GM23248 (cell line): ENCODE measurements around the gene JPT2. TPM values are rescaled to one million over a fixed set of nuclear protein-coding genes. Genes with fewer than 3 reads are reported as not detected.

Source experiments
- DNase-seq: peaks from one replicate; pipeline ENCODE4 v3.0.0-alpha.2; 2015
- H2AFZ ChIP-seq: fragments of 200-600 bp; sonication (generic); 2 replicates; pipeline ENCODE4 v1.6.1; 2016; ENCODE audit warnings: antibody characterized with exemption
- H3F3A ChIP-seq: fragments of 200-600 bp; sonication (generic); 2 replicates; pipeline ENCODE4 v1.6.1; 2016; ENCODE audit warnings: mild to moderate bottlenecking, antibody characterized with exemption, mixed run types; ENCODE audit not compliant: insufficient read depth
- H3K27ac ChIP-seq: fragments of 200-600 bp; sonication (generic); 2 replicates; pipeline ENCODE4 v1.5.1; 2016; ENCODE audit warnings: mild to moderate bottlenecking
- H3K27me3 ChIP-seq: fragments of 200-600 bp; sonication (generic); replicated peaks from 2 replicates; pipeline ENCODE4 v1.6.1; 2016; ENCODE audit warnings: mild to moderate bottlenecking; ENCODE audit not compliant: insufficient read depth
- H3K36me3 ChIP-seq: fragments of 200-600 bp; sonication (generic); 2 replicates; pipeline ENCODE4 v1.6.1; 2016; ENCODE audit warnings: low read depth, mild to moderate bottlenecking
- H3K4me1 ChIP-seq: fragments of 200-600 bp; sonication (generic); 2 replicates; pipeline ENCODE4 v1.6.1; 2016; ENCODE audit warnings: mild to moderate bottlenecking; ENCODE audit not compliant: insufficient read depth
- H3K4me2 ChIP-seq: fragments of 200-600 bp; sonication (generic); one replicate; pipeline ENCODE4 v1.6.1; 2016; ENCODE audit warnings: mild to moderate bottlenecking; ENCODE audit not compliant: unreplicated experiment
- H3K4me3 ChIP-seq: fragments of 200-600 bp; sonication (generic); 2 replicates; pipeline ENCODE4 v1.5.1; 2016; ENCODE audit warnings: mild to moderate bottlenecking
- H3K79me2 ChIP-seq: fragments of 200-600 bp; sonication (generic); 2 replicates; pipeline ENCODE4 v1.6.1; 2016; ENCODE audit warnings: mild to moderate bottlenecking; ENCODE audit not compliant: insufficient read depth
- H3K9ac ChIP-seq: fragments of 200-600 bp; sonication (generic); 2 replicates; pipeline ENCODE4 v1.6.1; 2016; ENCODE audit warnings: mild to moderate bottlenecking
- H3K9me2 ChIP-seq: fragments of 200-600 bp; sonication (generic); 2 replicates; pipeline ENCODE4 v1.6.1; 2016; ENCODE audit warnings: mixed run types, mild to moderate bottlenecking, moderate library complexity; ENCODE audit not compliant: insufficient read depth
- H3K9me3 ChIP-seq: fragments of 200-600 bp; sonication (generic); one replicate; pipeline ENCODE4 v1.6.1; 2017; ENCODE audit warnings: low read depth
- H4K20me1 ChIP-seq: fragments of 200-600 bp; sonication (generic); 2 replicates; pipeline ENCODE4 v1.6.0; 2016; ENCODE audit not compliant: insufficient read depth
- EZH2 ChIP-seq: fragments of 200-600 bp; sonication (generic); IDR thresholded peaks from 2 replicates; pipeline ENCODE4 v1.6.1; 2018; ENCODE audit warnings: antibody characterized with exemption, mild to moderate bottlenecking; ENCODE audit not compliant: insufficient read depth, poor library complexity, severe bottlenecking
- EZH2phosphoT487 ChIP-seq: fragments of 200-600 bp; sonication (generic); IDR thresholded peaks from 2 replicates; pipeline ENCODE4 v1.6.1; 2018; ENCODE audit warnings: antibody characterized with exemption, moderate library complexity, mild to moderate bottlenecking, low read depth; ENCODE audit not compliant: insufficient read depth
- WGBS, 2 experiments: methylation state at CpG; one replicate each; pipeline ENCODE4 v1.1.6; 2015 to 2017; ENCODE audit warnings: low lambda C conversion rate in 2 of 2, low coverage in 1 of 2; ENCODE audit errors: missing lambda C conversion rate in 2 of 2; 5-methylcytosine and 5-hydroxymethylcytosine counted together
- in situ Hi-C: fragments of 300-500 bp; cut with MboI; formaldehyde crosslinking; loops from 2 replicates; pipeline ENCODE4 v1.15.0; 2020
- polyA plus RNA-seq: library from polyadenylated mRNA; unstranded; fragments of >200 nt; fragmentation: Nextera tagmentation; extraction: Ambion mirVana; gene quantifications from 2 replicates; pipeline ENCODE4 v1.2.1, GENCODE V29; 2016
- total RNA-seq: library from RNA; depleted of rRNA; stranded (reverse); fragments of >200 nt; shearing (Covaris generic); gene quantifications from 2 replicates; pipeline ENCODE4 v1.2.3, GENCODE V29; 2014

The JPT2 gene
- total and polyA plus RNA-seq, 2 experiments from 2014 or later = 8.0 to 51.8 TPM

DNA sequence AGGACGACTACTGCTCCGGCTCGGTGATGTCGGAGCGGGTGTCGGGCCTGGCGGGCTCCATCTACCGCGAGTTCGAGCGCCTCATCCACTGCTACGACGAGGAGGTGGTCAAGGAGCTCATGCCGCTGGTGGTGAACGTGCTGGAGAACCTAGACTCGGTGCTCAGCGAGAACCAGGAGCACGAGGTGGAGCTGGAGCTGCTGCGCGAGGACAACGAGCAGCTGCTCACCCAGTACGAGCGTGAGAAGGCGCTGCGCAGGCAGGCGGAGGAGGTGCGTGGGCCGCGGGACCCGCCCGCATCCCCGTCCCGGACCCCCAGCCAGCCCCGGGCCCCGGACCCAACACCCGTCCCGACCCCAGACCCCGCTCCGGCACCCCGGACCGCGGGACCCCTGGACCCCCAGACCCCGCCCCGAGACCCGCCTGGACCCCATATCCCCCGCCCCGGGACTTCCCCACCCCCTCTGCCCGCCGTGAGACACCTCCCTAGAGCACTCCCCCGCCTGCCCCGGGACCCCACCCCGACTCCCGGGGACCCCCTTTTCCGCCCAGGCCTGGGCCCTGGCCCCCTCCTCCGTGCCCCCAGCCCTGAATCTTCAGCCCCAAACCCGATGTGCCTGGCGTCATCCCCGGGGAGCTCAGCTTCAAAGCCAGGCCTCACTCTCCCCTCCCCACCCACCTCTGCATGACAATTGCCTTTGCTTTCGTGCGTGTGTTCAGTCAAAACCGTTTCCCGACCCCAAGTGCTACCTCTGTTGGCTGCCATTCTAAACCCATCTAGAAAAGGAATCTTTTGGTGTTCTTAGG lies 28.5 kb downstream of the JPT2 start:
- peak overlapping the region; percentile 86 for H3K27ac ChIP-seq
- peak overlapping the region; percentile 97 for H3K4me3 ChIP-seq
- peaks cover 3% of the 10 kb centered on the region for H4K20me1 ChIP-seq
- peak overlapping the region; percentile 99 for H3K4me2 ChIP-seq
- no peaks in the 10 kb centered on the region for H3K9me3 ChIP-seq
- WGBS, 2 experiments = 1 to 4% methylated on average over 24 to 42 of the region's 62 CpGs
- H3K9ac ChIP-seq = peak overlapping the region; percentile 95
- in situ Hi-C loops = no loop called here
- H3K4me1 ChIP-seq = peaks cover 26% of the 10 kb centered on the region
- TF ChIP-seq EZH2 (no peak), EZH2phosphoT487 (no peak)
- H3K27me3 ChIP-seq = no peaks in the 10 kb centered on the region
- H3K79me2 ChIP-seq = peaks cover 54% of the 10 kb centered on the region
- H3K9me2 ChIP-seq = no peaks in the 10 kb centered on the region
- peak overlapping the region; percentile 76 for H2AFZ ChIP-seq
- H3F3A ChIP-seq = peaks cover 30% of the 10 kb centered on the region
- no peaks in the 10 kb centered on the region for H3K36me3 ChIP-seq
- peak; percentile 73 for DNase-seq

DNA sequence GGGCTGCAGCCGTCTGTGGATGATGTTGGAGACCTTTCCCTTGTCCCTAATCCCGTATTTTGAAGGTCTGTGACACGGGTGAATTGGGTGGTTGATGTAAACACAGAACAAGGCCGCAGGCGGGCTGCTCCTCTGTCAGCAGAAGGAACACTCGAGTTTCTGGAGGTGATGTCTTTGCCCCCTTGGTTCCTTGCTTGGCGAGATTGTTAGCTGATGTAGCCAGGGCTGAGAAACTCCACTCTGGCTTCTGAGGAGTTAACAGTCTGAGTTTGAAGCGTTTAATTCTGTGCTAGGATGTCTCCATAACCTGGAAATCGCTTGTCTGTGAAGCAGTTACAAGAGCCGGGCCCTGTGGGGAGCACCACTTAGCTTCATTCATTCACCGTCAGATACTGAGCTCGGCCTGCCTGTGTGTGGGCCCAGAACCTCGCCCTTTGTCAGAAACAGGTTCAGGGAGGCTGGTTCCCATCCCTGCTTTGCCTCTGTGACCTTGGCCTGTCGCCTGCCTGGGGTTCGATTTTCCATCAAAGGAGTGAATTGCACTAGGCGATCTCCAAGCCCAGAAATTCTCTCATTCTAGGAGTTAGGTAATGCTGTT lies 29.2 kb downstream of the JPT2 start:
- 7 to 9% methylated on average over 16 of the region's 16 CpGs for WGBS, 2 experiments
- TF ChIP-seq EZH2phosphoT487 (no peak), EZH2 (no peak)
- Histone ChIP-seq H3K9me2 (no peaks in the 10 kb centered on the region), H3K36me3 (no peaks in the 10 kb centered on the region), H3K9me3 (no peaks in the 10 kb centered on the region), H3K79me2 (peaks cover 61% of the 10 kb centered on the region), H3K4me2 (peak overlapping the region; percentile 99), H3K9ac (peak overlapping the region; percentile 95), H3K27me3 (no peaks in the 10 kb centered on the region), H3K4me1 (peaks cover 26% of the 10 kb centered on the region), H2AFZ (peak overlapping the region; percentile 17; the same call in 1 of the 2 replicates), H3K27ac (peak overlapping the region; percentile 86), H3K4me3 (peak overlapping the region; percentile 97), H4K20me1 (peaks cover 3% of the 10 kb centered on the region), H3F3A (peaks cover 30% of the 10 kb centered on the region)
- DNase-seq = peak; percentile 77
- in situ Hi-C loops = no loop called here

DNA sequence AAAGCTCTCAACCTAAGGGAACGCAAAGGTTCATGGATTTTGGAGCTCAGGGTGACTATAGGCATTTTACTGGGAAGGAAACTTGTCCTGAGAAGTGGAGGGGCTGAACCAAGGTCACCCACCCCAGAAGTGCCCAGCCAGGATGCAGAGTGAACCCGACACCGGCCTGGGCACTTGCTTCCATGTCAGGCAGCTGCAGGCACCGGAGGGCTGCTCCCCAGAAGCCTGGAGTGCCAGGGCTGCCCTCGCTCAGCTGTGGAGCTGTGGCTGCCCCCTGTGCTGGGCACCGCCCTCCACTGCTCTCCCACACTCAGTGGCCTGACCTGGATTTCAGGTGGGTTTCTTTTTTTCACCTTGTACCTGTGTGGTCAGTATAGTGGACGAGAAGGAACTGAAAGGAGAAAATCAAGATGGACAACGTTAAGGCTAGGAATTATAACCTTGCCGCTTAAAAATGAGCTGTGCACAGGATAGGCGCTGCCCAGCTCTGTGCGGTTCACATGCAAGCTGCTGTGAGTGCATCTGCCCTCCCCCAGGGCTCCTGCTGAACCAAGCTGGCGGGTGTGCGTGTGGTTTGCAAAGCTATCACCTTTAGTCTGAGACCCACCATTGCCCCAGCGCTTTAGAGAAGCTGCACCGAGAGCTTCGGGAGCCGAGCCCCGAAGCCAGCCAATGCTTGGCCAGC lies 30.1 kb downstream of the JPT2 start:
- Histone ChIP-seq H3K9me2 (no peaks in the 10 kb centered on the region), H3K9me3 (no peaks in the 10 kb centered on the region), H3K36me3 (no peaks in the 10 kb centered on the region), H3K79me2 (peaks cover 70% of the 10 kb centered on the region), H3K27me3 (no peaks in the 10 kb centered on the region), H3F3A (peaks cover 30% of the 10 kb centered on the region), H3K4me3 (peak overlapping the region; percentile 97), H4K20me1 (peaks cover 3% of the 10 kb centered on the region), H3K9ac (peak overlapping the region; percentile 95), H3K4me2 (peak overlapping the region; percentile 99), H2AFZ (no peak overlapping the region), H3K27ac (peak overlapping the region; percentile 86), H3K4me1 (peaks cover 26% of the 10 kb centered on the region)
- in situ Hi-C loops = no loop called here
- DNase-seq = no peak
- TF ChIP-seq EZH2 (no peak), EZH2phosphoT487 (no peak)
- 59% methylated on average over 18 of the region's 18 CpGs for WGBS, 2 experiments

DNA sequence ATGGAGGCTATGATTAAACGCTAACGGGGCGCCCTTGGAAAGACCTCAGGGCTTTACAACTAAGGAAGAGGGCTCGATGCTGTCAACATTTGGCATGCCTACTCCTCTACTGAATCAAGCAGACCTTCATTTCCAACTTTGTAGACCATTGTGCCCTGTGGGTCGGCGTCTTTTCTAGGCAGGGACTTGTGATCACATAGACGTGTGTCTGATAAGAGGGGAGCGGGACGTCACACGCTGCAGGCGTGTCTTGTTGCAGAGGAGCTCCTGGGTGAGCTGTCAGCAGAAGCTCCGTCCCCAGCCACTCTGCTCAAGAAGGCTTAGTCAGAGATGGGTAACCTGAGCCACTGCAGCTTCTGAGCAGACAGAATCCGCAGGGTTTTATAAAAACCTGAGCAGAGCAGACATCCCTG lies 30.7 kb downstream of the JPT2 start:
- Histone ChIP-seq H4K20me1 (peaks cover 6% of the 10 kb centered on the region), H3K79me2 (peaks cover 76% of the 10 kb centered on the region), H3K4me1 (peaks cover 26% of the 10 kb centered on the region), H3K27me3 (no peaks in the 10 kb centered on the region), H2AFZ (no peak overlapping the region), H3K9me3 (no peaks in the 10 kb centered on the region), H3K4me3 (peak overlapping the region; percentile 97), H3K36me3 (no peaks in the 10 kb centered on the region), H3K27ac (peak overlapping the region; percentile 86), H3K9ac (peak overlapping the region; percentile 95), H3K4me2 (peak overlapping the region; percentile 99), H3K9me2 (no peaks in the 10 kb centered on the region), H3F3A (peaks cover 30% of the 10 kb centered on the region)
- WGBS, 2 experiments = 47 to 52% methylated on average over 13 of the region's 13 CpGs
- peak; percentile 83 for DNase-seq
- TF ChIP-seq EZH2 = no peak
- no peak for TF ChIP-seq EZH2phosphoT487
- in situ Hi-C loops = no loop called here
